ENCODE measurements around the gene PRSS57.
A peak's percentile ranks its signal among the peaks of the same experiment; 100 is the strongest.
"Not testable (repeated sequence)": the region's sequence is repeated elsewhere in the genome, so short reads cannot be mapped to it uniquely, and the experiment has no call there.

The PRSS57 gene

GRCh38 chr19:722553-723101 is 27.4 kb upstream of the PRSS57 start:
- DNase-seq = no peak

GRCh38 chr19:720345-721160 is 25.3 kb upstream of the PRSS57 start:
- DNase-seq = no peak

GRCh38 chr19:719636-720344 is 24.5 kb upstream of the PRSS57 start:
- DNase-seq = no peak

- no peak for DNase-seq
Observed at GRCh38 chr19:718991-719512, 23.8 kb upstream of the PRSS57 start.

- DNase-seq = no peak
Observed at GRCh38 chr19:718251-718951, 23.1 kb upstream of the PRSS57 start.

- no peak for DNase-seq
Observed at GRCh38 chr19:715347-715746, 20.1 kb upstream of the PRSS57 start.

- no peak for DNase-seq
Observed at GRCh38 chr19:711254-711653, 16.0 kb upstream of the PRSS57 start.

GRCh38 chr19:710767-711166 is 15.5 kb upstream of the PRSS57 start:
- DNase-seq = no peak

GRCh38 chr19:709965-710571 is 14.8 kb upstream of the PRSS57 start:
- no peak for DNase-seq

GRCh38 chr19:709196-709964 is 14.1 kb upstream of the PRSS57 start:
- DNase-seq = no peak

- no peak for DNase-seq
Observed at GRCh38 chr19:708154-709143, 13.2 kb upstream of the PRSS57 start, which contains the start of gene PALM. PALM (plus strand) TSS chr19:708935; CDS start chr19:709147, 212 bp downstream.

- DNase-seq = no peak
Observed at GRCh38 chr19:704447-704741, 9.1 kb upstream of the PRSS57 start.

- DNase-seq = peak; percentile 65
Observed at GRCh38 chr19:703651-704446, 8.6 kb upstream of the PRSS57 start.

- DNase-seq = no peak
Observed at GRCh38 chr19:703329-703650, 8.0 kb upstream of the PRSS57 start.

GRCh38 chr19:702847-703246 is 7.6 kb upstream of the PRSS57 start:
- not testable (repeated sequence) for DNase-seq

- not testable (repeated sequence) for DNase-seq
Observed at GRCh38 chr19:699885-700284, 4.6 kb upstream of the PRSS57 start.

- not testable (repeated sequence) for DNase-seq
Observed at GRCh38 chr19:698529-698928, 3.3 kb upstream of the PRSS57 start.

- no peak for DNase-seq
Observed at GRCh38 chr19:694481-695351, 536 bp downstream of the PRSS57 start.

- DNase-seq = no peak
Observed at GRCh38 chr19:690203-690602, 5.0 kb downstream of the PRSS57 start.
